ENCODE results near the gene SSBP3. TPM values are rescaled to one million over a fixed set of nuclear protein-coding genes. Genes with fewer than 3 reads are reported as not detected.
"Not testable (repeated sequence)": the region's sequence is repeated elsewhere in the genome, so short reads cannot be mapped to it uniquely, and the experiment has no call there.

Gene SSBP3
- 57.0 TPM for total RNA-seq
- long read RNA-seq, transcript SSBP3-203 (17 exons, 1,578 nt): major isoform, 6 of 38 reads
- long read RNA-seq, partial matches to known transcripts: 11 of 38 reads
- long read RNA-seq, other reads (novel, unspliced or antisense): 21 of 38 reads

GRCh38 chr1:54406339-54407153, at the start of gene SSBP3:
TSS of gene SSBP3 (minus strand) at chr1:54406394.
- ATAC-seq (peak; percentile 90), DNase-seq (peak; percentile 96)
- intact Hi-C loops (cut with micrococcal nuclease): loop anchor here (5.0 to 10.0 kb wide), 2 partner anchors 81 to 282 kb away; no protein-coding TSS in a partner anchor

- intact Hi-C loops (cut with micrococcal nuclease): no loop called here
- DNase-seq (no peak), ATAC-seq (no peak)
Observed at GRCh38 chr1:54453509-54453908, 47.3 kb upstream of the SSBP3 start.

- ATAC-seq (no peak), DNase-seq (no peak)
- intact Hi-C loops (cut with micrococcal nuclease): no loop called here
Observed at GRCh38 chr1:54453022-54453421, 46.8 kb upstream of the SSBP3 start.

GRCh38 chr1:54449431-54449830, 43.2 kb upstream of the SSBP3 start:
- intact Hi-C loops (cut with micrococcal nuclease); DNase-seq; ATAC-seq: not testable (repeated sequence)

GRCh38 chr1:54448801-54449200, 42.6 kb upstream of the SSBP3 start:
- DNase-seq; ATAC-seq; intact Hi-C loops (cut with micrococcal nuclease): not testable (repeated sequence)

GRCh38 chr1:54447081-54447480, 40.9 kb upstream of the SSBP3 start:
- intact Hi-C loops (cut with micrococcal nuclease); ATAC-seq: not testable (repeated sequence)

GRCh38 chr1:54442185-54442584, 36.0 kb upstream of the SSBP3 start:
- DNase-seq (no peak), ATAC-seq (no peak)
- intact Hi-C loops (cut with micrococcal nuclease): no loop called here

More at GRCh38 chr1:54447081-54447480, 40.9 kb upstream of the SSBP3 start:
- DNase-seq: not testable (repeated sequence)

GRCh38 chr1:54439550-54440223, 33.5 kb upstream of the SSBP3 start:
- DNase-seq (no peak), ATAC-seq (no peak)
- intact Hi-C loops (cut with micrococcal nuclease): no loop called here

- intact Hi-C loops (cut with micrococcal nuclease): no loop called here
- DNase-seq: no peak
- ATAC-seq: no peak
Observed at GRCh38 chr1:54437783-54438182, 31.6 kb upstream of the SSBP3 start.

GRCh38 chr1:54436826-54437225, 30.6 kb upstream of the SSBP3 start:
- DNase-seq: no peak
- no peak for ATAC-seq
- intact Hi-C loops (cut with micrococcal nuclease): no loop called here

GRCh38 chr1:54429838-54430237, 23.6 kb upstream of the SSBP3 start:
- intact Hi-C loops (cut with micrococcal nuclease): no loop called here
- no peak for DNase-seq
- no peak for ATAC-seq

GRCh38 chr1:54428837-54429518, 22.8 kb upstream of the SSBP3 start:
- no peak for ATAC-seq
- intact Hi-C loops (cut with micrococcal nuclease): no loop called here
- no peak for DNase-seq

- no peak for ATAC-seq
Observed at GRCh38 chr1:54425152-54425584, 19.0 kb upstream of the SSBP3 start.

GRCh38 chr1:54424398-54424797, 18.2 kb upstream of the SSBP3 start:
- DNase-seq: no peak
- intact Hi-C loops (cut with micrococcal nuclease): no loop called here
- no peak for ATAC-seq

More at GRCh38 chr1:54425152-54425584, 19.0 kb upstream of the SSBP3 start:
- no peak for DNase-seq
- intact Hi-C loops (cut with micrococcal nuclease): no loop called here

GRCh38 chr1:54421101-54421504, 14.9 kb upstream of the SSBP3 start:
- no peak for ATAC-seq
- DNase-seq: no peak
- intact Hi-C loops (cut with micrococcal nuclease): no loop called here

GRCh38 chr1:54418598-54418997, 12.4 kb upstream of the SSBP3 start:
- not testable (repeated sequence) for ATAC-seq, DNase-seq
- intact Hi-C loops (cut with micrococcal nuclease): loop anchor here (5.0 kb wide), 1 partner anchor 64 kb away; no protein-coding TSS in a partner anchor

GRCh38 chr1:54417123-54417522, 10.9 kb upstream of the SSBP3 start:
- peak; percentile 41 for ATAC-seq

GRCh38 chr1:54416435-54416834, 10.2 kb upstream of the SSBP3 start:
- intact Hi-C loops (cut with micrococcal nuclease): loop anchor here (5.0 kb wide), 1 partner anchor 66 kb away; no protein-coding TSS in a partner anchor
- no peak for ATAC-seq
- no peak for DNase-seq

More at GRCh38 chr1:54417123-54417522, 10.9 kb upstream of the SSBP3 start:
- intact Hi-C loops (cut with micrococcal nuclease): loop anchor here (5.0 kb wide), 1 partner anchor 65 kb away; no protein-coding TSS in a partner anchor
- DNase-seq: no peak

GRCh38 chr1:54415991-54416390, 9.8 kb upstream of the SSBP3 start:
- intact Hi-C loops (cut with micrococcal nuclease): loop anchor here (5.0 kb wide), 1 partner anchor 66 kb away; no protein-coding TSS in a partner anchor
- no peak for DNase-seq

More at GRCh38 chr1:54415991-54416390, 9.8 kb upstream of the SSBP3 start:
- ATAC-seq: no peak

Measured in left ventricle myocardium superior (tissue), 1 donor.